SK-N-SH (cell line): Measurements from ENCODE around the gene SH3BP1. TPM values are rescaled to one million over a fixed set of nuclear protein-coding genes. Genes with fewer than 3 reads are reported as not detected.

Experiments
- CTCF ChIA-PET: fragments of 300-600, 350-600 bp; formaldehyde crosslinking; extraction: SDS; loops from one replicate; lab custom pipeline; 2021; lab: Yijun Ruan, JAX
- POLR2A ChIA-PET: fragments of 350-600 bp; sonication (Branson Sonifier 250); formaldehyde crosslinking; extraction: SDS; loops from one replicate; lab custom pipeline; 2020; ENCODE audit warnings: antibody characterized with exemption, inconsistent platforms; lab: Yijun Ruan, JAX
- DNase-seq: peaks from one replicate; pipeline ENCODE4 v3.0.0; 2012
- H2AFZ ChIP-seq: fragments of 200-600 bp; sonication (generic); 2 replicates; pipeline ENCODE4 v1.8.1; 2016; ENCODE audit warnings: antibody characterized with exemption, mild to moderate bottlenecking, low read depth
- H3F3A ChIP-seq: fragments of 200-600 bp; sonication (generic); replicated peaks from 2 replicates; pipeline ENCODE3; 2016; ENCODE audit warnings: antibody characterized with exemption, mild to moderate bottlenecking; ENCODE audit not compliant: insufficient read depth
- H3K27ac ChIP-seq, 2 experiments: fragments of 200-500 bp in 1 of 2; fragments of 200-600 bp in 1 of 2; sonication (Bioruptor generic) in 1 of 2; sonication (generic), shearing (Covaris generic) in 1 of 2; 2 replicates each; pipeline versions ENCODE4 v1.5.1 to v1.6.1; 2014 to 2016; ENCODE audit warnings: low read depth in 2 of 2, inconsistent platforms in 1 of 2, low read length in 1 of 2, mild to moderate bottlenecking in 1 of 2, mixed read lengths in 1 of 2
- H3K27me3 ChIP-seq: fragments of 200-600 bp; sonication (generic), shearing (Covaris generic); 2 replicates; pipeline ENCODE4 v1.6.1; 2016; ENCODE audit warnings: mixed run types; ENCODE audit not compliant: insufficient read depth
- H3K36me3 ChIP-seq, 2 experiments: fragments of 200-500 bp in 1 of 2; fragments of 200-600 bp in 1 of 2; sonication (Bioruptor generic) in 1 of 2; sonication (generic) in 1 of 2; replicated peaks in 1 of 2; 2 replicates each; pipeline versions ENCODE3 to v1.5.1; 2014 to 2016; ENCODE audit warnings: low read length in 1 of 2, mild to moderate bottlenecking in 1 of 2; ENCODE audit not compliant: insufficient read depth in 2 of 2, control insufficient read depth in 1 of 2
- H3K4me1 ChIP-seq, 2 experiments: fragments of 200-500 bp in 1 of 2; fragments of 200-600 bp in 1 of 2; sonication (Bioruptor generic) in 1 of 2; sonication (generic), shearing (Covaris generic) in 1 of 2; 2 replicates each; pipeline versions ENCODE4 v1.5.1 to v1.6.1; 2014 to 2016; ENCODE audit warnings: low read depth in 1 of 2, low read length in 1 of 2, mixed run types in 1 of 2; ENCODE audit not compliant: insufficient read depth in 2 of 2, control insufficient read depth in 1 of 2
- H3K4me2 ChIP-seq: fragments of 200-600 bp; sonication (generic), shearing (Covaris generic); 2 replicates; pipeline ENCODE4 v1.6.1; 2017; ENCODE audit warnings: mixed run types
- H3K4me3 ChIP-seq, 2 experiments: fragments of 200-500 bp in 1 of 2; fragments of 200-600 bp in 1 of 2; sonication (Bioruptor generic) in 1 of 2; sonication (generic), shearing (Covaris generic) in 1 of 2; 2 replicates each; pipeline versions ENCODE4 v1.5.1 to v1.8.1; 2014 to 2016; ENCODE audit warnings: low read depth in 2 of 2, inconsistent platforms in 1 of 2, low read length in 1 of 2, mild to moderate bottlenecking in 1 of 2, mixed read lengths in 1 of 2, moderate library complexity in 1 of 2
- H3K79me2 ChIP-seq: fragments of 200-600 bp; sonication (generic); 2 replicates; pipeline ENCODE4 v1.8.1; 2017; ENCODE audit warnings: mild to moderate bottlenecking; ENCODE audit not compliant: insufficient read depth
- H3K9ac ChIP-seq: fragments of 200-600 bp; sonication (generic); 2 replicates; pipeline ENCODE4 v1.6.1; 2017; ENCODE audit warnings: mixed run types
- H3K9me2 ChIP-seq: fragments of 200-600 bp; sonication (generic); 2 replicates; pipeline ENCODE4 v1.6.1; 2017; ENCODE audit warnings: mixed run types
- H3K9me3 ChIP-seq: fragments of 200-600 bp; sonication (generic); 2 replicates; pipeline ENCODE4 v1.6.1; 2017; ENCODE audit warnings: mixed run types, mild to moderate bottlenecking, moderate library complexity
- H4K20me1 ChIP-seq: fragments of 200-600 bp; sonication (generic); 2 replicates; pipeline ENCODE4 v1.6.1; 2017; ENCODE audit warnings: mild to moderate bottlenecking, mixed run types; ENCODE audit not compliant: insufficient read depth
- CTCF ChIP-seq: fragments of 200-600 bp; sonication (generic); IDR thresholded peaks from 2 replicates; pipeline ENCODE4 v1.6.1; 2017; ENCODE audit warnings: antibody characterized with exemption, mild to moderate bottlenecking, moderate library complexity
- ELF1 ChIP-seq: IDR thresholded peaks from 2 replicates; pipeline ENCODE4 v1.4.0; 2012
- EZH2phosphoT487 ChIP-seq: fragments of 200-600 bp; sonication (generic); IDR thresholded peaks from 2 replicates; pipeline ENCODE4 v1.6.1; 2017; ENCODE audit warnings: low read depth, mixed run types, mild to moderate bottlenecking, antibody characterized with exemption, moderate library complexity, borderline replicate concordance
- FOSL2 ChIP-seq: IDR thresholded peaks from 2 replicates; pipeline ENCODE4 v1.4.0; 2012; ENCODE audit warnings: low read depth, mild to moderate bottlenecking, moderate library complexity, borderline replicate concordance
- FOXM1 ChIP-seq: IDR thresholded peaks from 2 replicates; pipeline ENCODE4 v1.4.0; 2012; ENCODE audit warnings: low read depth, mild to moderate bottlenecking
- GATA2 ChIP-seq: sonication (generic); formaldehyde crosslinking; IDR thresholded peaks from 2 replicates; pipeline ENCODE4 v1.5.0; 2020; ENCODE audit warnings: mild to moderate bottlenecking, missing genetic modification reagents
- IRF3 ChIP-seq: fragments of 150-350 bp; IDR thresholded peaks from 2 replicates; pipeline ENCODE4 v1.6.1; 2016; ENCODE audit warnings: mild to moderate bottlenecking, low read depth, low read length
- MEF2A ChIP-seq: IDR thresholded peaks from 2 replicates; pipeline ENCODE4 v1.4.0; 2012; ENCODE audit warnings: low read depth, borderline replicate concordance
- NFIC ChIP-seq: IDR thresholded peaks from 2 replicates; pipeline ENCODE4 v1.4.0; 2012; ENCODE audit warnings: borderline replicate concordance
- POLR2AphosphoS5 ChIP-seq: IDR thresholded peaks from 2 replicates; pipeline ENCODE4 v1.6.1; 2012; ENCODE audit warnings: low read depth, low read length
- RAD21 ChIP-seq: IDR thresholded peaks from 2 replicates; pipeline ENCODE4 v1.6.1; 2012; ENCODE audit warnings: mild to moderate bottlenecking, low read length
- RXRA ChIP-seq: IDR thresholded peaks from 2 replicates; pipeline ENCODE4 v1.4.0; 2012; ENCODE audit warnings: low read depth, mild to moderate bottlenecking, borderline replicate concordance
- SMC3 ChIP-seq: IDR thresholded peaks from 2 replicates; pipeline ENCODE4 v1.6.1; 2012; ENCODE audit warnings: low read depth, low read length, improper control_type of control experiment
- TAF1 ChIP-seq: IDR thresholded peaks from 2 replicates; pipeline ENCODE4 v1.6.1; 2012; ENCODE audit warnings: low read depth, mild to moderate bottlenecking, low read length, moderate library complexity, borderline replicate concordance
- TCF12 ChIP-seq: IDR thresholded peaks from 2 replicates; pipeline ENCODE4 v1.4.0; 2012
- USF1 ChIP-seq: IDR thresholded peaks from 2 replicates; pipeline ENCODE4 v1.4.0; 2012; ENCODE audit warnings: low read depth, borderline replicate concordance
- WGBS: methylation state at CpG from one replicate; pipeline ENCODE4 v1.1.6; 2017; ENCODE audit warnings: low lambda C conversion rate; 5-methylcytosine and 5-hydroxymethylcytosine counted together
- polyA plus RNA-seq, 3 experiments: library from polyadenylated mRNA; depleted of rRNA; stranded (reverse); fragments of >200 nt; gene quantifications; 2 replicates each; pipeline ENCODE4 v1.2.3, GENCODE V29; 2012

The SH3BP1 gene
- polyA plus RNA-seq, 1 of the 3 experiments (the other 2 are of a cell fraction) = 8.9 TPM

DNA sequence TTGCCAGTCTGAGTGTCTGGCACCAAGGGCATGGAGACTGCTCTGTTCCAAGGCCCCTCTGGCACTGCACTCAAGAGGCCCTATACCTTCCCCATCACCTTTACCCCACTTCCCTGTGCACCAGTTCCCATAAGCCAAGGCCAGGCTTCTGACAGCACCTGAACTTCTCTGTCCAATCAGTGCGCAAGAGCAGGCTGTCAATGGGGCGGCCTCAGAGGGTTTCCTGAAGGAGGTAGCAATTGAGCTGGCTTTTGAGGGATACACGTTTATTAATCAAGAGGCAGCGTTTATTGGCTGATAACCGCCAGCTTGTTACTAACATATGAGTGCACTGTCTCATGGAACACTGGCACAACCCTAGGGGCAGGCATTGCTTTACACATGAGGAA lies 2.1 kb downstream of the SH3BP1 start:
- no peak overlapping the region for H2AFZ ChIP-seq
- peaks cover 4% of the 10 kb centered on the region for H3F3A ChIP-seq
- H3K27ac ChIP-seq = no peak overlapping the region
- no peak overlapping the region for H3K4me2 ChIP-seq
- peaks cover 4 to 35% of the 10 kb centered on the region in 2 experiments; a peak in 2 of 4 replicates for H3K4me1 ChIP-seq
- peaks cover 4 to 8% of the 10 kb centered on the region in 2 experiments for H3K36me3 ChIP-seq
- no peak overlapping the region for H3K4me3 ChIP-seq
- H3K9ac ChIP-seq = no peak overlapping the region
- no peak for DNase-seq
- no peaks in the 10 kb centered on the region for H3K9me2 ChIP-seq
- H4K20me1 ChIP-seq = 0 out of 2 replicates have a peak, but pooled peaks cover 4% of the 10 kb centered on the region
- CTCF ChIA-PET = interaction anchor here (1.1 to 34.3 kb wide), 8 partner anchors 12 to 151 kb away, joined by 3 to 898 read pairs (median 32); partner anchors contain the start of genes LGALS1, NOL12, PDXP and TRIOBP
- POLR2A ChIA-PET = interaction anchor here (2.7 kb wide), 1 partner anchor 17 kb away, joined by 21 read pairs; the partner anchor contains the start of gene PDXP
- no peaks in the 10 kb centered on the region for H3K9me3 ChIP-seq
- peaks cover 7% of the 10 kb centered on the region; the same call in 1 of the 2 replicates for H3K79me2 ChIP-seq
- no peaks in the 10 kb centered on the region for H3K27me3 ChIP-seq
- TF ChIP-seq GATA2 (CRISPR knock-in tag) = no peak
- TF ChIP-seq SMC3 = no peak
- TF ChIP-seq MEF2A = no peak
- no peak for TF ChIP-seq ELF1
- TF ChIP-seq USF1 = no peak
- no peak for TF ChIP-seq EZH2phosphoT487
- no peak for TF ChIP-seq TAF1
- TF ChIP-seq TCF12 = no peak
- no peak for TF ChIP-seq FOSL2
- TF ChIP-seq IRF3 = no peak
- no peak for TF ChIP-seq NFIC
- TF ChIP-seq RXRA = no peak
- TF ChIP-seq POLR2AphosphoS5 = no peak
- WGBS = 97% methylated on average over 5 of the region's 5 CpGs

- peaks cover 4% of the 10 kb centered on the region for H3F3A ChIP-seq
- H3K9ac ChIP-seq = no peak overlapping the region
- H3K36me3 ChIP-seq = peaks cover 8 to 9% of the 10 kb centered on the region in 2 experiments
- DNase-seq = peak; percentile 91
- TF ChIP-seq FOXM1 (no peak), SMC3 (peak; percentile 89), RAD21 (peak; percentile 76), CTCF (peak; percentile 90)
- TF ChIP-seq, all 33 proteins: peak for 3
- H3K79me2 ChIP-seq = peaks cover 7% of the 10 kb centered on the region; the same call in 1 of the 2 replicates
- POLR2A ChIA-PET = interaction anchor here (0.5 to 2.7 kb wide), 10 partner anchors 8 to 43 kb away, joined by 3 to 21 read pairs (median 4); partner anchors contain the start of genes NOL12 and PDXP
- no peaks in the 10 kb centered on the region for H3K27me3 ChIP-seq
- H2AFZ ChIP-seq = no peak overlapping the region
- H3K9me2 ChIP-seq = no peaks in the 10 kb centered on the region
- WGBS = 48% methylated on average over 6 of the region's 9 CpGs
- no peak overlapping the region; a peak in 1 of 4 replicates for H3K27ac ChIP-seq
- H3K9me3 ChIP-seq = no peaks in the 10 kb centered on the region
- peaks cover 4 to 26% of the 10 kb centered on the region in 2 experiments; a peak in 2 of 4 replicates for H3K4me1 ChIP-seq
- 0 out of 2 replicates have a peak overlapping the region, but pooled peaks have one; percentile 33 for H3K4me2 ChIP-seq
- peak overlapping the region in 1 of 2 experiments; percentile 42; a peak in 1 of 4 replicates for H3K4me3 ChIP-seq
- H4K20me1 ChIP-seq = 0 out of 2 replicates have a peak, but pooled peaks cover 4% of the 10 kb centered on the region
- CTCF ChIA-PET = interaction anchor here (0.5 to 34.3 kb wide), 36 partner anchors 13 to 220 kb away, joined by 3 to 898 read pairs (median 5); partner anchors contain the start of genes GGA1, LGALS1, NOL12 and PDXP
These were observed 3.9 kb downstream of the SH3BP1 start for GRCh38 chr22:37643225-37643847.
